DND-41 (cell line): ENCODE results near the gene GCAT.

Experiments
- CTCF ChIP-seq: IDR thresholded peaks from 2 replicates; pipeline ENCODE4 v1.5.1; 2012; ENCODE audit warnings: borderline replicate concordance, low read length, moderate library complexity, mild to moderate bottlenecking; ENCODE audit not compliant: poor library complexity, severe bottlenecking; ENCODE audit errors: extremely low read depth
- EZH2 ChIP-seq: IDR thresholded peaks from 3 replicates; pipeline ENCODE4 v1.6.1; 2012; ENCODE audit warnings: borderline replicate concordance, low read depth, mild to moderate bottlenecking, moderate library complexity, low read length, inconsistent platforms; ENCODE audit not compliant: severe bottlenecking

- no peak for TF ChIP-seq CTCF
- no peak for TF ChIP-seq EZH2
Observed at GRCh38 chr22:37777122-37777687, 30.5 kb upstream of the GCAT start.
